CD8-positive, alpha-beta memory T cell (primary cell): ENCODE data around the gene C11orf91. TPM values are rescaled to one million over a fixed set of nuclear protein-coding genes. Genes with fewer than 3 reads are reported as not detected.

Source experiments
- CTCF ChIA-PET: fragments of 350-600 bp; sonication (Branson Sonifier 250); formaldehyde crosslinking; loops from one replicate; lab custom pipeline; 2021; ENCODE audit warnings: antibody characterized with exemption; lab: Charles Lee
- POLR2A ChIA-PET: fragments of 350-600 bp; sonication (Branson Sonifier 250); formaldehyde crosslinking; loops from one replicate; lab custom pipeline; 2021; ENCODE audit warnings: antibody characterized with exemption; lab: Charles Lee
- DNase-seq, 5 donors: peaks; one replicate each; pipeline versions ENCODE4 v3.0.0 to v3.0.0-alpha.2; 2020 to 2022; ENCODE audit warnings: mixed read lengths in 1 of 5
- H3K27ac ChIP-seq: one replicate; pipeline ENCODE4 v1.7.0; 2013; ENCODE audit warnings: low read depth, mild to moderate bottlenecking, low read length, moderate library complexity
- H3K27me3 ChIP-seq: 2 replicates; pipeline ENCODE4 v1.7.0; 2013; ENCODE audit warnings: low read length, mild to moderate bottlenecking; ENCODE audit not compliant: insufficient read depth, poor library complexity, severe bottlenecking
- H3K36me3 ChIP-seq: 2 replicates; pipeline ENCODE4 v1.7.0; 2013; ENCODE audit warnings: mild to moderate bottlenecking, low read length, moderate library complexity; ENCODE audit not compliant: insufficient read depth
- H3K4me1 ChIP-seq: 2 replicates; pipeline ENCODE4 v1.7.0; 2013; ENCODE audit warnings: mild to moderate bottlenecking, low read length, moderate library complexity; ENCODE audit not compliant: insufficient read depth
- H3K4me3 ChIP-seq: 2 replicates; pipeline ENCODE4 v1.7.0; 2013; ENCODE audit warnings: mild to moderate bottlenecking, low read length
- H3K9me3 ChIP-seq: 2 replicates; pipeline ENCODE4 v1.7.0; 2013; ENCODE audit warnings: mild to moderate bottlenecking, low read length
- H3K27ac Mint-ChIP-seq, 8 donors: one replicate each; pipeline ENCODE4 v1.8.0; 2020 to 2021; ENCODE audit warnings: mixed read lengths in 8 of 8, mild to moderate bottlenecking in 6 of 8, inconsistent platforms in 3 of 8, moderate library complexity in 3 of 8
- H3K27me3 Mint-ChIP-seq, 2 donors: one replicate each; pipeline ENCODE4 v1.8.0; 2020 to 2021; ENCODE audit warnings: mixed read lengths in 2 of 2, mild to moderate bottlenecking in 1 of 2, moderate library complexity in 1 of 2
- H3K36me3 Mint-ChIP-seq, 3 donors: one replicate each; pipeline ENCODE4 v1.8.0; 2020 to 2021; ENCODE audit warnings: mixed read lengths in 3 of 3, inconsistent platforms in 1 of 3, mild to moderate bottlenecking in 1 of 3
- H3K4me1 Mint-ChIP-seq, 3 donors: one replicate each; pipeline ENCODE4 v1.8.0; 2020 to 2021; ENCODE audit warnings: mixed read lengths in 3 of 3, inconsistent platforms in 1 of 3, mild to moderate bottlenecking in 1 of 3
- H3K4me3 Mint-ChIP-seq, 7 donors: one replicate each; pipeline ENCODE4 v1.8.0; 2020 to 2021; ENCODE audit warnings: mixed read lengths in 7 of 7, mild to moderate bottlenecking in 6 of 7, moderate library complexity in 4 of 7, inconsistent platforms in 2 of 7
- H3K9me3 Mint-ChIP-seq, 5 donors: one replicate each; pipeline ENCODE4 v1.8.0; 2020 to 2022; ENCODE audit warnings: mixed read lengths in 5 of 5, mild to moderate bottlenecking in 3 of 5, moderate library complexity in 2 of 5, inconsistent platforms in 1 of 5
- polyA plus RNA-seq: library from polyadenylated mRNA; unstranded; fragments of 300-500 nt; fragmentation: Illumina TruSeq; gene quantifications from one replicate; pipeline ENCODE4 v1.2.3, GENCODE V29; 2021
- total RNA-seq, 2 experiments: library from RNA; stranded (reverse); gene quantifications; one replicate each; pipeline ENCODE4 v1.2.3, GENCODE V29; 2021

The C11orf91 gene
- total and polyA plus RNA-seq, 3 experiments from 2014 or later = not detected

- H3K9me3 ChIP-seq = no peaks in the 10 kb centered on the region
- H3K36me3 ChIP-seq = no peaks in the 10 kb centered on the region
- no peak overlapping the region for H3K4me3 Mint-ChIP-seq
- peaks cover 0 to under 1% (median under 1%) of the 10 kb centered on the region in 3 donors for H3K4me1 Mint-ChIP-seq
- H3K27me3 Mint-ChIP-seq = peaks cover 6 to 22% of the 10 kb centered on the region in 2 donors
- no peak overlapping the region for H3K27ac ChIP-seq
- H3K27ac Mint-ChIP-seq = peak overlapping the region in 1 of 8 donors; percentile 12
- peaks cover 5% of the 10 kb centered on the region for H3K27me3 ChIP-seq
- H3K4me3 ChIP-seq = no peak overlapping the region
- H3K4me1 ChIP-seq = no peaks in the 10 kb centered on the region
- no peak for DNase-seq
- ChIA-PET CTCF (no interaction called here), POLR2A (interaction anchor here (0.6 kb wide), 1 partner anchor 44 kb away, joined by 4 read pairs; no protein-coding TSS in a partner anchor)
- H3K36me3 Mint-ChIP-seq = peaks cover 0 to 4% (median 0%) of the 10 kb centered on the region in 3 donors
- H3K9me3 Mint-ChIP-seq = peaks cover 2 to 7% (median 4%) of the 10 kb centered on the region in 5 donors
Observed at GRCh38 chr11:33691066-33691864, 9.4 kb downstream of the C11orf91 start.

DNA sequence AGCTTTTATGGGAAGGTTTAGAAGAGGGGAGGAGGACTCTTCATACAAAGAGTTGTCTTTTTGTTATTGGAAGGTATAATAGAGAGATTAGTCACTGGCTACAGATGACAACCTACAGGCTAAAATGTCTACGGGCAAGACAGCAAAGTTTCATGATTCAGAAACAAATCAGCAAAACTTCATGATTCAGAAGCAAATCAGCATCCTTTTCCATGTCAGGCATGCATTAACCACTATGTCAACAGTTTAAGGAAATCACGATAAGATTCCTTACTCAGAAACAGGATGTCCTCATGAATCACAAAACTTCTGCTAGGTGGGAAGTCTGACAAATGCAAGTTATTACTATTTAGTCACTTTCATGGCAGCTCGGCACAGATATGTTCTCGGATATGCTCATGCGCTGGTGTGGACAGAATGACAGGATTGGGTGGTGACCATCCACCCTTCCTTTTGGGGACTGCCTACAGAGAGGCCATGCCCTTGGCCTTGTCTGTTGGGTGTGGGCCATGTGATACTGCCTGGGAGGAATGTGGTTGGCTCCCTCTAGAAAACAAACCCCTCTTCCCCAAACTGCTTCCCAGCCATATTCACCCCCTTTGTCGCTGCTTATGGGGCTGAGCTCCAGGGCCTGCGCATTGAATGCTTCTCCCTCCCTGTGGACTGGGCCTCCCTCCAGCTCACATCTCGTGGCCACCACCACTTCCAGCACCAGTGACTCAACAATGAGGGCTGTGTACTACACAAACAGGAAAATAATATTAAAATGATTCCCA, 10.1 kb downstream of the C11orf91 start:
- no peak overlapping the region for H3K27ac ChIP-seq
- CTCF ChIA-PET = no interaction called here
- no peak overlapping the region for H3K4me3 ChIP-seq
- Mint-ChIP-seq H3K9me3 (peaks cover 2 to 7% (median 4%) of the 10 kb centered on the region in 5 donors), H3K27me3 (peaks cover 9 to 23% of the 10 kb centered on the region in 2 donors), H3K36me3 (peaks cover 0 to 4% (median 0%) of the 10 kb centered on the region in 3 donors), H3K27ac (no peak overlapping the region), H3K4me1 (no peaks in the 10 kb centered on the region), H3K4me3 (no peak overlapping the region)
- no peaks in the 10 kb centered on the region for H3K4me1 ChIP-seq
- no peaks in the 10 kb centered on the region for H3K36me3 ChIP-seq
- POLR2A ChIA-PET = no interaction called here
- peaks cover 5% of the 10 kb centered on the region for H3K27me3 ChIP-seq
- H3K9me3 ChIP-seq = no peaks in the 10 kb centered on the region
- DNase-seq = no peak

- Mint-ChIP-seq H3K27ac (no peak overlapping the region), H3K36me3 (peaks cover 0 to 4% (median 0%) of the 10 kb centered on the region in 3 donors), H3K9me3 (peaks cover 2 to 7% (median 4%) of the 10 kb centered on the region in 5 donors), H3K4me1 (no peaks in the 10 kb centered on the region), H3K4me3 (no peak overlapping the region), H3K27me3 (peaks cover 9 to 31% of the 10 kb centered on the region in 2 donors)
- POLR2A ChIA-PET = no interaction called here
- CTCF ChIA-PET = no interaction called here
- H3K27ac ChIP-seq = no peak overlapping the region
- no peaks in the 10 kb centered on the region for H3K9me3 ChIP-seq
- H3K4me1 ChIP-seq = no peaks in the 10 kb centered on the region
- H3K27me3 ChIP-seq = peaks cover 5% of the 10 kb centered on the region
- no peak overlapping the region for H3K4me3 ChIP-seq
- no peak for DNase-seq
- no peaks in the 10 kb centered on the region for H3K36me3 ChIP-seq
Observed at GRCh38 chr11:33689501-33689900, 11.1 kb downstream of the C11orf91 start.

- H3K4me1 ChIP-seq = no peaks in the 10 kb centered on the region
- peaks cover 5% of the 10 kb centered on the region for H3K27me3 ChIP-seq
- ChIA-PET POLR2A (no interaction called here), CTCF (no interaction called here)
- peaks cover 0 to 4% (median 0%) of the 10 kb centered on the region in 3 donors for H3K36me3 Mint-ChIP-seq
- no peaks in the 10 kb centered on the region for H3K4me1 Mint-ChIP-seq
- H3K4me3 ChIP-seq = no peak overlapping the region
- H3K27ac ChIP-seq = no peak overlapping the region
- H3K27ac Mint-ChIP-seq = no peak overlapping the region
- H3K9me3 ChIP-seq = no peaks in the 10 kb centered on the region
- peaks cover 9 to 34% of the 10 kb centered on the region in 2 donors for H3K27me3 Mint-ChIP-seq
- peaks cover 2 to 7% (median 4%) of the 10 kb centered on the region in 5 donors for H3K9me3 Mint-ChIP-seq
- H3K4me3 Mint-ChIP-seq = no peak overlapping the region
- no peak for DNase-seq
- no peaks in the 10 kb centered on the region for H3K36me3 ChIP-seq
Observed at GRCh38 chr11:33689085-33689484, 11.5 kb downstream of the C11orf91 start.

GRCh38 chr11:33687733-33688479, 12.7 kb downstream of the C11orf91 start:
- no peaks in the 10 kb centered on the region for H3K4me1 ChIP-seq
- H3K27ac ChIP-seq = no peak overlapping the region
- no peak overlapping the region for H3K4me3 ChIP-seq
- no peaks in the 10 kb centered on the region for H3K9me3 ChIP-seq
- ChIA-PET CTCF (no interaction called here), POLR2A (no interaction called here)
- H3K9me3 Mint-ChIP-seq = peaks cover 2 to 7% (median 4%) of the 10 kb centered on the region in 5 donors
- no peaks in the 10 kb centered on the region for H3K36me3 ChIP-seq
- H3K27me3 Mint-ChIP-seq = peaks cover 9 to 43% of the 10 kb centered on the region in 2 donors
- H3K36me3 Mint-ChIP-seq = peaks cover 0 to 4% (median 0%) of the 10 kb centered on the region in 3 donors
- DNase-seq = no peak
- no peaks in the 10 kb centered on the region for H3K4me1 Mint-ChIP-seq
- peaks cover 7% of the 10 kb centered on the region for H3K27me3 ChIP-seq
- H3K4me3 Mint-ChIP-seq = no peak overlapping the region
- no peak overlapping the region for H3K27ac Mint-ChIP-seq

DNA sequence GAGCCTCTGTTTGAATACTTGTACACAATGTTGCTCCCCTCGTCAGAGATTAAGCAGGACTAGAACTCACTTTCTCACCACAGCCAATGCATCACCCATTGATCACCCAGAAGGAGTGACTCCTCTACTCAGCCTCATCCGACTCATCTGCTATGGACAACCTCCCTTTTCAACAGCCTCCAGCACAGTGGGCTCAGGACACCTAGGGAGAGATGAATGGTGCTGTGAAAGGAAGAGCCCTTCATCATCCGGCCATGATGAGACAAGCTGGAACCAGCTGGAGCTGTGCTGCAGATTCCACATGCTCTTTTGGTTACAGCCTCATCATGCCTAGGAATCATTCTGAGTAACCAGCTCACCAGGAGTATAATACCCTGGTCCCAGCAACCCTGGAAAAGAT, 15.5 kb downstream of the C11orf91 start:
- Mint-ChIP-seq H3K4me3 (no peak overlapping the region), H3K27ac (peak overlapping the region in 1 of 8 donors; percentile 79), H3K4me1 (no peaks in the 10 kb centered on the region), H3K27me3 (peaks cover 24 to 58% of the 10 kb centered on the region in 2 donors), H3K9me3 (peaks cover 2 to 7% (median 4%) of the 10 kb centered on the region in 5 donors), H3K36me3 (peaks cover 0 to 4% (median 0%) of the 10 kb centered on the region in 3 donors)
- DNase-seq = no peak
- H3K9me3 ChIP-seq = no peaks in the 10 kb centered on the region
- no peak overlapping the region for H3K27ac ChIP-seq
- H3K36me3 ChIP-seq = no peaks in the 10 kb centered on the region
- ChIA-PET POLR2A (no interaction called here), CTCF (no interaction called here)
- peaks cover 11% of the 10 kb centered on the region for H3K27me3 ChIP-seq
- H3K4me3 ChIP-seq = no peak overlapping the region
- H3K4me1 ChIP-seq = no peaks in the 10 kb centered on the region

- Mint-ChIP-seq H3K27me3 (peaks cover 22 to 65% of the 10 kb centered on the region in 2 donors), H3K36me3 (peaks cover 0 to 4% (median 0%) of the 10 kb centered on the region in 3 donors), H3K4me1 (no peaks in the 10 kb centered on the region), H3K4me3 (no peak overlapping the region), H3K27ac (no peak overlapping the region), H3K9me3 (peaks cover 2 to 7% (median 4%) of the 10 kb centered on the region in 5 donors)
- ChIA-PET POLR2A (no interaction called here), CTCF (no interaction called here)
- Histone ChIP-seq H3K4me3 (no peak overlapping the region), H3K27ac (no peak overlapping the region), H3K36me3 (no peaks in the 10 kb centered on the region), H3K4me1 (no peaks in the 10 kb centered on the region), H3K9me3 (no peaks in the 10 kb centered on the region), H3K27me3 (peaks cover 11% of the 10 kb centered on the region)
- DNase-seq = no peak
Observed at GRCh38 chr11:33684003-33684706, 16.5 kb downstream of the C11orf91 start.
